SU-DHL-6 (cell line): ENCODE data around the gene ATP13A1.
"Not testable (repeated sequence)": the region's sequence is repeated elsewhere in the genome, so short reads cannot be mapped to it uniquely, and the experiment has no call there.

Source experiments
- EZH2phosphoT487 ChIP-seq: fragments of 200-600 bp; sonication (generic), shearing (Covaris generic); conservative IDR thresholded peaks from 2 replicates; pipeline ENCODE4 v1.6.1; 2018; ENCODE audit warnings: mild to moderate bottlenecking, antibody characterized with exemption, low read length, moderate library complexity, mixed read lengths
- TF ChIP-seq, protein P1 (sequence below): fragments of 200-600 bp; sonication (generic); IDR thresholded peaks from one replicate; pipeline ENCODE4 v1.5.1; 2017; ENCODE audit warnings: antibody characterized with exemption, mild to moderate bottlenecking, low read length, moderate library complexity; ENCODE audit not compliant: insufficient read depth, poor library complexity, severe bottlenecking

DNA sequence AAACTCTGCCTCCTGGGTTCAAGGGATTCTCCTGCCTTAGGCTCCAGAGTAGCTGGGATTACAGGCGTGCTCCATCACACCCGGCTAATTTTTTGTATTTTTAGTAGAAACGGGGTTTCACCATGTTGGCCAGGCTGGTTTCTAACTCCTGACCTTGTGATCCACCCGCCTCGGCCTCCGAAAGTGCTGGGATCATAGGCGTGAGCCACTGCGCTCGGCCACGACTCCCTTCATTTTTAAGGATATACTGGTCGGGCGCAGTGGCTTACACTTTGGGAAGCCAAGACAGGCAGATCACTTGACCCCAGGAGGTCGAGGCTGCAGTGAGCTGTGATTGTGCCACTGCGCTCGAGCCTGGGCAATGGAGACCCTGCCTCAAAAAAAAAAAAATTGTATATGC, 22.6 kb upstream of the ATP13A1 start:
- TF ChIP-seq, protein P1, sequence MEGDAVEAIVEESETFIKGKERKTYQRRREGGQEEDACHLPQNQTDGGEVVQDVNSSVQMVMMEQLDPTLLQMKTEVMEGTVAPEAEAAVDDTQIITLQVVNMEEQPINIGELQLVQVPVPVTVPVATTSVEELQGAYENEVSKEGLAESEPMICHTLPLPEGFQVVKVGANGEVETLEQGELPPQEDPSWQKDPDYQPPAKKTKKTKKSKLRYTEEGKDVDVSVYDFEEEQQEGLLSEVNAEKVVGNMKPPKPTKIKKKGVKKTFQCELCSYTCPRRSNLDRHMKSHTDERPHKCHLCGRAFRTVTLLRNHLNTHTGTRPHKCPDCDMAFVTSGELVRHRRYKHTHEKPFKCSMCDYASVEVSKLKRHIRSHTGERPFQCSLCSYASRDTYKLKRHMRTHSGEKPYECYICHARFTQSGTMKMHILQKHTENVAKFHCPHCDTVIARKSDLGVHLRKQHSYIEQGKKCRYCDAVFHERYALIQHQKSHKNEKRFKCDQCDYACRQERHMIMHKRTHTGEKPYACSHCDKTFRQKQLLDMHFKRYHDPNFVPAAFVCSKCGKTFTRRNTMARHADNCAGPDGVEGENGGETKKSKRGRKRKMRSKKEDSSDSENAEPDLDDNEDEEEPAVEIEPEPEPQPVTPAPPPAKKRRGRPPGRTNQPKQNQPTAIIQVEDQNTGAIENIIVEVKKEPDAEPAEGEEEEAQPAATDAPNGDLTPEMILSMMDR, result not testable (repeated sequence)
- not testable (repeated sequence) for TF ChIP-seq EZH2phosphoT487
